Large intestine (tissue), 3 donors: ENCODE data around the gene CCSER2. TPM values are rescaled to one million over a fixed set of nuclear protein-coding genes. Genes with fewer than 3 reads are reported as not detected.

Experiments used
- DNase-seq, 2 donors: peaks; one replicate each; pipeline versions ENCODE4 v3.0.0 to v3.0.0-alpha.2; 2013
- H3K27ac ChIP-seq: one replicate; pipeline ENCODE4 v1.5.1; 2013; ENCODE audit warnings: low read length
- H3K27me3 ChIP-seq: 2 replicates; pipeline ENCODE4 v1.6.1; 2013; ENCODE audit warnings: low read length; ENCODE audit not compliant: control insufficient read depth, insufficient read depth
- H3K36me3 ChIP-seq: 2 replicates; pipeline ENCODE4 v1.6.1; 2013; ENCODE audit warnings: low read length; ENCODE audit not compliant: control insufficient read depth, insufficient read depth
- H3K4me1 ChIP-seq: one replicate; pipeline ENCODE4 v1.6.1; 2013; ENCODE audit warnings: low read length; ENCODE audit not compliant: control insufficient read depth, insufficient read depth
- H3K4me3 ChIP-seq: one replicate; pipeline ENCODE4 v1.5.1; 2013; ENCODE audit warnings: low read length
- H3K9me3 ChIP-seq: one replicate; pipeline ENCODE4 v1.6.1; 2013; ENCODE audit warnings: mild to moderate bottlenecking, low read depth, low read length, moderate library complexity; ENCODE audit not compliant: control insufficient read depth
- WGBS: methylation state at CpG from one replicate; pipeline ENCODE4 v1.1.5; 2013; ENCODE audit warnings: low lambda C conversion rate; ENCODE audit not compliant: insufficient coverage; 5-methylcytosine and 5-hydroxymethylcytosine counted together
- polyA plus RNA-seq: library from polyadenylated mRNA; unstranded; fragments of 120-200 nt; gene quantifications from one replicate; pipeline ENCODE4 v1.2.1, GENCODE V29; 2013

Gene CCSER2
- polyA plus RNA-seq, 1 donor = 16.9 TPM

- no peaks in the 10 kb centered on the region for H3K36me3 ChIP-seq
- no peak for DNase-seq
- no peak overlapping the region for H3K4me3 ChIP-seq
- no peak overlapping the region for H3K27ac ChIP-seq
- H3K4me1 ChIP-seq = no peaks in the 10 kb centered on the region
- no peaks in the 10 kb centered on the region for H3K27me3 ChIP-seq
- no CpG with 5 or more reads among the region's 3 CpGs for WGBS
- H3K9me3 ChIP-seq = no peaks in the 10 kb centered on the region
These were observed 7.1 kb downstream of the CCSER2 start for GRCh38 chr10:84335516-84335915.

GRCh38 chr10:84336406-84337090, 8.2 kb downstream of the CCSER2 start:
- no peak overlapping the region for H3K4me3 ChIP-seq
- no peaks in the 10 kb centered on the region for H3K4me1 ChIP-seq
- H3K9me3 ChIP-seq = no peaks in the 10 kb centered on the region
- H3K27me3 ChIP-seq = no peaks in the 10 kb centered on the region
- no peak overlapping the region for H3K27ac ChIP-seq
- H3K36me3 ChIP-seq = no peaks in the 10 kb centered on the region
- 60% methylated on average over 2 of the region's 5 CpGs for WGBS
- DNase-seq = no peak

DNA sequence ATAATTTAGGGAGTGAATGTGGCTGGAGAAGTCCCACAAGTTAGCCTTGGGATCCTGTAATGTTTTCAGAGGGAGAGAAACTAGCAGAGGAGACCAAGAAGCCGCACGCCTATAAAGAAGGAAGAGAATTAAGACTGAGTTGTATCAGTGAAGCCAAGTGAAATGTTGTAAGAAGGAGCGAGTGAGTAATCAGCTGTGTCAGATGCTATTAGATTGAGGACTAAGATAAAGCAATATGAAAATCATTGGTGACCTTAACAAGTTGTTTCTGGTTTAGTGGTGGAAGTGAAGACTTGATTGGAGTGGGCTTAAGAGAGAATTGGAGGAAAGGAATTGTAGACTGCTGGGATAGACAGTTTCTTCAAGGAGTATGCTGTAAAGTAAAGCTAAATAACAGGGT, 8.8 kb downstream of the CCSER2 start:
- WGBS = 100% methylated on average over 1 of the region's 3 CpGs
- no peak for DNase-seq
- Histone ChIP-seq H3K4me1 (peaks cover 3% of the 10 kb centered on the region), H3K4me3 (no peak overlapping the region), H3K36me3 (no peaks in the 10 kb centered on the region), H3K27me3 (no peaks in the 10 kb centered on the region), H3K27ac (no peak overlapping the region), H3K9me3 (no peaks in the 10 kb centered on the region)

DNA sequence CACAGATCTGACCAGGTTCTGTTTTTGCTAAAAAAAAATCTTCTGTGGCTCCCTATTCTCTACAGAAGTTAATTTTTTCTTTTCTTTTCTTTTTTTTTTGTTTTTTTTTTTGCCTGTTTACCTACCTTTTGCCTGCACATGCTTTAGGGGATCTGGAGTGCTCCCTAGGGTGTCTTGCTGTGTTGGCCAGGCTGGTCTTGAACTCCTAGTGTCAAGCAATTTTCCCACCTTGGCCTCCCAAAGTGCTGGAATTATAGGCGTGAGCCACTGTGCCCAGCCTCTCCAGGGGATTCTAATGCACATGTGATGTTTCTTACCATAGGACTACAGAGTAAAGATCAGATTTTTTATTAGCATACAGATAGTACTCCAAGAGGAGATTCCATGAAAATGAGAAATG, 10.6 kb downstream of the CCSER2 start:
- H3K27me3 ChIP-seq = no peaks in the 10 kb centered on the region
- no peak overlapping the region for H3K4me3 ChIP-seq
- peaks cover 3% of the 10 kb centered on the region for H3K4me1 ChIP-seq
- no peak overlapping the region for H3K27ac ChIP-seq
- H3K36me3 ChIP-seq = no peaks in the 10 kb centered on the region
- no peak for DNase-seq
- H3K9me3 ChIP-seq = no peaks in the 10 kb centered on the region
- no CpG with 5 or more reads among the region's 1 CpG for WGBS

GRCh38 chr10:84340187-84340586, 11.8 kb downstream of the CCSER2 start:
- 100% methylated on average over 2 of the region's 3 CpGs for WGBS

DNA sequence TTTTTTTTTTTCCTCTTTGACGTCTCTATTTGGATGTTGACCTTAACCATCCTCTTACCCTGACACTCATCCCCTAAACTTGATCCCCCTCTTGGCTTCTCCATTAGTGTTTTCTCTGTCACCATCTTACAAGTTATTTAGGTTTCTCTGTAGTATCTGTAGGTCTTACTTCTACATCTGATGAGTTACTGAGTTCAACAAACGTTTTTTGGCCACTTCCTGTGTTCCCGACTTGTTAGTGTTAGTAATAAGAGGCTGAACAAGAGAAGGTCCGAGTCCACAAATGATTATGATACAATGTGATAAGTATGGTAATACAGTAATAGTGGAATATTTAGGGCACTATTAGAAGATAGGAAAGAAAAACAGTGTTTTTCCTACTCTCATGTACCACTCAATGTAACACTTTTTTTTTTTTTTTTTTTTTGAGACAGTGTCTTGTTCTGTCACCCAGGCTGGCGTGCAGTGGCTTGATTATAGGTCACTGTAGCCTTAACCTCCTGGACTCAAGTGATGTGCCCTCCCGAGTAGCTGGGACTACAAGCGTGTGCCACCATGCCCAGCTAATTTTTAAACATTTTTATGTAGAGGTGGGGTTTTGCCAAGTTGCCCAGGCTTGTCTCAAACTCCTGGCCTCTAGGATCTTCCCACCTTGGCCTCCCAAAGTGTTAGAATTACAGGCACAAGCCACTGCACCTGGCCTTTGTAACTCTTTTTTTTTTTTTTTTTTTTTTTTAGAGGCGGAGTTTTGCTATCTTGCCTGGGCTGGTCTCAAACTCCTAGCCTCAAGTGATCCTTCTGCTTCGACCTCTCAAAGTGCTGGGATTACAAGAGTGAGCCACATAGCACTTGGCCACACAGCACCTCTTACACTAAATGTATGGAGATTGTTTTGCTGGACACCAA, 12.5 kb downstream of the CCSER2 start:
- H3K27me3 ChIP-seq = no peaks in the 10 kb centered on the region
- no peaks in the 10 kb centered on the region for H3K36me3 ChIP-seq
- peaks cover 3% of the 10 kb centered on the region for H3K4me1 ChIP-seq
- no peak overlapping the region for H3K4me3 ChIP-seq
- no peak overlapping the region for H3K27ac ChIP-seq
- no peak for DNase-seq
- H3K9me3 ChIP-seq = no peaks in the 10 kb centered on the region
- 100% methylated on average over 1 of the region's 9 CpGs for WGBS

More at GRCh38 chr10:84340187-84340586, 11.8 kb downstream of the CCSER2 start:
- peaks cover 3% of the 10 kb centered on the region for H3K4me1 ChIP-seq
- H3K9me3 ChIP-seq = no peaks in the 10 kb centered on the region
- no peak overlapping the region for H3K27ac ChIP-seq
- no peak overlapping the region for H3K4me3 ChIP-seq
- no peak for DNase-seq
- H3K36me3 ChIP-seq = no peaks in the 10 kb centered on the region
- no peaks in the 10 kb centered on the region for H3K27me3 ChIP-seq

DNA sequence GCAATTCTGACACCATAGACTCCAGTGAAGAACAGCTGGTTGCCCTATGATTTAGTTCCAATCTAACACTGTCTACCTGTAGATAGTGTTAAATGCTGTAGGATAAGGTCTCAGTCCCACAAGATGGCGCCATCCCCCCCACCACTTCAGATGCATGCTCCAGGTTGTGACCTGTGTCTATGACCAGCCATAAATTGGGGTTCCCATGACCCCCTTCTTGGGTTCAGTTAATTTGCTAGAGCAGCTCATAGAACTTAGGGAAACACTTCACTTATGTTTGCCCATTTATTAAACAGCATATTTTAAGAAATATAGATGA, 13.1 kb downstream of the CCSER2 start:
- H3K4me1 ChIP-seq = peaks cover 3% of the 10 kb centered on the region
- H3K27ac ChIP-seq = no peak overlapping the region

GRCh38 chr10:84341983-84342382, 13.6 kb downstream of the CCSER2 start:
- Histone ChIP-seq H3K27me3 (no peaks in the 10 kb centered on the region), H3K4me3 (no peak overlapping the region), H3K36me3 (no peaks in the 10 kb centered on the region), H3K27ac (no peak overlapping the region), H3K9me3 (no peaks in the 10 kb centered on the region), H3K4me1 (peaks cover 3% of the 10 kb centered on the region)
- DNase-seq = no peak
- WGBS = no CpG with 5 or more reads among the region's 1 CpG

More for the DNA sequence above, 13.1 kb downstream of the CCSER2 start:
- Histone ChIP-seq H3K4me3 (no peak overlapping the region), H3K27me3 (no peaks in the 10 kb centered on the region), H3K9me3 (no peaks in the 10 kb centered on the region), H3K36me3 (no peaks in the 10 kb centered on the region)
- DNase-seq = no peak
- WGBS = no CpG with 5 or more reads among the region's 1 CpG

DNA sequence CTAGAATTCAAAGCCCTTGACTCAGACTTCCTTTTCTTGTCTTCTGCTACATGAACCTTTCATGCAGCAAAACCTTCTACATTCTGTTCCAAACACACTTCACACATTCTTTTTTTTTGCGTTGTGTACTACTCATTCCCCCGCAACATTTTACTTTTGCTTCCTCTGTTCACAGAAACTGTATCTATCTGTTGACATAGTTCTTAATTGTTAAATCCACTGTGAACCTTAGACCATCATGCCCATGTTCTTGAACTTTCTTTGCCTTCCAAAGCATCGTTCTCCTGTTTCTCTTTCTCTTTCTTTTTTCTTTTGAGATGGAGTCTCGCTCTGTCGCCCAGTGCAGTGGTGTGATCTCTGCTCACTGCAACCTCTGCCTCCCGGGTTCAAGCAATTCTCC, 14.2 kb downstream of the CCSER2 start:
- no peak for DNase-seq
- Histone ChIP-seq H3K27ac (no peak overlapping the region), H3K9me3 (peaks cover 2% of the 10 kb centered on the region), H3K27me3 (no peaks in the 10 kb centered on the region), H3K4me3 (no peak overlapping the region), H3K36me3 (no peaks in the 10 kb centered on the region), H3K4me1 (peaks cover 3% of the 10 kb centered on the region)
- 100% methylated on average over 2 of the region's 6 CpGs for WGBS

DNA sequence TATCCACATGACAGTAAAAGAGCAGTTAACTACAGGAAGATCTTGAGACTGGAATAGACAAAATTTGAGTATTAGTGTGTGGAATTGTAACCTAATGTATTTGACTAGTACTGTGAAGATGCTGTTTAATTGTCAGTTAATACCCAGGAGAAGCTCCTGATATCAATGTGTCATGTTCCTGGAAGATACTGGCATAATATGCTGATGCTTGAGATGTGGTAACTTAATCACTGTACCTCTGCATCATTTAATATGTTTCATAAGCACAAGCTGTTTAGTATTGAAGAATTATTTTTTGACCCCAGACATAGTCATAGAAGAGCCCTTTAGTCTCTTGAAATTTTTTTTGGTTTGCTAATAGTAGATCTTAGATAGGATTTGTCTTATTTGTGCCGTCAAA, 15.4 kb downstream of the CCSER2 start:
- peaks cover 3% of the 10 kb centered on the region for H3K4me1 ChIP-seq
- no peak for DNase-seq
- H3K27ac ChIP-seq = no peak overlapping the region
- H3K36me3 ChIP-seq = no peaks in the 10 kb centered on the region
- peaks cover 11% of the 10 kb centered on the region for H3K9me3 ChIP-seq
- WGBS = no CpG with 5 or more reads among the region's 1 CpG
- H3K4me3 ChIP-seq = no peak overlapping the region
- no peaks in the 10 kb centered on the region for H3K27me3 ChIP-seq
